Raji (cell line): Measurements from ENCODE around the gene NUP35.
A peak's percentile ranks its signal among the peaks of the same experiment; 100 is the strongest.

Experiments
- POLR2A ChIP-seq: IDR thresholded peaks from 2 replicates; pipeline ENCODE4 v1.6.1; 2011; ENCODE audit warnings: low read depth, low read length, control low read depth; ENCODE audit not compliant: insufficient read depth

Gene NUP35, protein sequence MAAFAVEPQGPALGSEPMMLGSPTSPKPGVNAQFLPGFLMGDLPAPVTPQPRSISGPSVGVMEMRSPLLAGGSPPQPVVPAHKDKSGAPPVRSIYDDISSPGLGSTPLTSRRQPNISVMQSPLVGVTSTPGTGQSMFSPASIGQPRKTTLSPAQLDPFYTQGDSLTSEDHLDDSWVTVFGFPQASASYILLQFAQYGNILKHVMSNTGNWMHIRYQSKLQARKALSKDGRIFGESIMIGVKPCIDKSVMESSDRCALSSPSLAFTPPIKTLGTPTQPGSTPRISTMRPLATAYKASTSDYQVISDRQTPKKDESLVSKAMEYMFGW

DNA sequence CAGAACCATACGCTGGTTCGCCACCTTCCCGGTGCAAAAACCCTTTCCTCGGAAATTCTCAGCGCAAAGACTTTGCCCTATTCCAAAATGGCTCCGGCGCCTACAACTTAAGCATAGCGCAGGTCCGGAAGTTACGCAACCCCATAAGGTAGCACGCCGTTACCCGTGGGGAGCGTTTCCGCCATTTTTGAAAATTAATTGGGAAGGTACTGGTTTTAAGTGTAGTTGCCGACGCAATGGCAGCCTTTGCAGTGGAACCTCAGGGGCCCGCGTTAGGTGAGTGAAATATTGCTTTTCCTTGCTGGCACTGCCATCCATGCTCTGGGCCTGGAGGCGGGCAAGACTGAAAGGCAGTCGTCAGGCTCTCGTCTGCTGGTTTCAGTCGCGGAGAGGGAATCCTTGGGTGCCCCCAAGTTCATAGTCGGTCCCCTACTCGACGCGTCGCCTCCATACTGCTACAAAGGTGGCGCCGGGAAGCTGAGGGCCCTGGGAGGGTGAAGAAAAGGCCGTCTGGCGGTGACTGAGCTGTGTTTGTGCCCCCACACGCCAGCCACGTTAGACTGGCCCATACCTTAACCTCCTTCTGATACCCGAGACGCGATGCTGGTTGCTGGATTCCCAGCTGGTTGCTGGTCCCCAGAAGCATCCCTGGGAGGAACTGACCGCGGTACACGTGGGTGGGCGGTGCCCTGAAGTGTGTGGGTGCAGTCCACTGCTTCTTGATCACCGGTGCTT is at the start of gene NUP35:
NUP35 (plus strand) TSS at position 222 of the 735 bp plus-strand sequence; CDS start at position 237, 15 bp downstream.
- peak; percentile 82 for TF ChIP-seq POLR2A

DNA sequence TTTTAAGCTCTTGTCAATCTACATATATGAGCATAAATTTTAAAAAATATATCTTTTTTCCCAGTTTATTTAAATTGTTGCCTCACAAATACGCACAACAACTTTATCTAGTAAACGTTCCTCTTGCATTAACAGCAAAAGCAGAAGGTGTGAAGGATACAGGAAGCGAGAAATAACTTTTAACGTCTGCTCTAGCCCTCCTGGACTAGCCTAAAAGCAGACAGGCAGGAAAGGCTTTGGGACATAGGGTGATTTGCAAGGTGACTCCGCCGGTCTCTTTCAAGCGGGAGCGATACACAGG is 46.1 kb upstream of the NUP35 start:
- TF ChIP-seq POLR2A = no peak

DNA sequence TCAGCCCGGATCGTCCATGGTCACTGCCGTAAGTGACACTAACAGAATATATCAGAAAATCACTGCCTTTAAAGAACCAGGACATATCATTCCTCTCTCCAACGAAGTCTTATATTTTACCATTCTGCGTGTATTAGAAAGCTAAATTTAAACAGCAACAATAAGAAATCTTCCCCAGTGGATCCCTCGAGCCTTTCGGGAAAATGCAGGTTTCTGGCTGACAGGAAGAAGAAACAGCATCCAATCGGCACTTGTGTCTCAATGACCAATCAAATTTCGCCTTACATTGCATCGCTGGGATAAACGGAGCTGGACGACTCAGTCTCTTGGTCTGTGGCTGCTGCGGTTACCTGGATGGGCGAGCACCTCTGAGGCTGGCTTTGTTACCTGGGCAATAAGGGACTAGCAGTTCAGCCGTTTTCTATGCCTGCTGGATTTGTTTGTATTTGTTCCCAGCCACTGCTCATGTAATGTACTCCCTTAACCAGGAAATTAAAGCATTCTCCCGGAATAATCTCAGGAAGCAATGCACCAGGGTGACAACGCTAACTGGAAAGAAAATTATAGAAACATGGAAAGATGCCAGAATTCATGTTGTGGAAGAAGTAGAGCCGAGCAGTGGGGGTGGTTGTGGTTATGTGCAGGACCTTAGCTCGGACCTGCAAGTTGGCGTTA is 45.6 kb upstream of the NUP35 start, which contains the start of gene DUSP19:
DUSP19 (plus strand) TSS at position 284 of the 675 bp plus-strand sequence; CDS start at position 471, 187 bp downstream.
- TF ChIP-seq POLR2A = peak; percentile 54

DNA sequence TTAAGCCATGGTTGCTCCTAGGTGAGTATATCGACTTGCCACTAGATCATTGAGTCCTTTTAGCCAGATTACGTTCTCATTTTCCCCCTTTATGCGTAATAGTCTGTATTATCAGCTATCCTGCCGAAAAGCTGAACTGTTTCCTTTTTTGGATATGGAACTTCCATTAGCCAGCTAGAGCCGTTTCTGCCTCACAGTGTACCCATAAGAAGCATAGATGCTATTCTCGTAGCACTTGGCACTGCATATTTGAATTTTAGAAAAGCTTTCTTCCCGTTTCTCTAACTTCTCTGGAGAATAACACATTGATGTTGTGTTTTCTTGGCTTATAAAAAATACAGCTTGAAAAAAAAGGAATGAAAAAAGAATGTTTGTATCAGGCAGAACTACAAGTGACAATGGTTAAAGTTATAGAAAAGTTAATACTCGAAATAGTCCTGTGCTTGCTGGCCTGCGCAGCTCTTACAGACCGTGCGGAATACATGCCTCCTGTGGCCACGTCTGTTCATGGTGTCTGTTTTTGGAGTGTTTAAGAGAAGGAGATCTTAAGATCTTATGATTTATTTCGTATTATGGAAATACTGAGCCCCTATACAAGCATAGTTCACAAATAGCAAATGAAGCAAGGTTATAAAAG is 45.0 kb upstream of the NUP35 start:
- TF ChIP-seq POLR2A = no peak

DNA sequence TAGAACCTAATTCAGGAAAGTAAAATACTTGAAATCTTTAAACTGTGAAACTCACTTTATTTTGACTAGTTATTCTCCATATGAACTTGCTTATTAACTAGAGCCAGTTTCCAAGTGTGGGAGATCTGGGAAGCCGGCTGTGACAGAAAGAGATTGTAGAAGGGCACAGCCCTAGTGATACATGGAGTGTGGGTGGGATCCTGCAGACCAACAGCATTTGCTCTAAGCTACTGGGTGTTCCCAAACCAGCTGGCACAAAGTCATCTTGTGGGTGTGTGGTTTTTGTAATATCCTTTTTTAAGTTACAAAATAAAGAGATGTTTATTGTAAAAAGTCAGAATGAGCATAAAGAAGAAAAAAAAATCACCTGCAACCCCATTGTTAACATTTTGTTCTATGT is 42.3 kb upstream of the NUP35 start:
- no peak for TF ChIP-seq POLR2A

DNA sequence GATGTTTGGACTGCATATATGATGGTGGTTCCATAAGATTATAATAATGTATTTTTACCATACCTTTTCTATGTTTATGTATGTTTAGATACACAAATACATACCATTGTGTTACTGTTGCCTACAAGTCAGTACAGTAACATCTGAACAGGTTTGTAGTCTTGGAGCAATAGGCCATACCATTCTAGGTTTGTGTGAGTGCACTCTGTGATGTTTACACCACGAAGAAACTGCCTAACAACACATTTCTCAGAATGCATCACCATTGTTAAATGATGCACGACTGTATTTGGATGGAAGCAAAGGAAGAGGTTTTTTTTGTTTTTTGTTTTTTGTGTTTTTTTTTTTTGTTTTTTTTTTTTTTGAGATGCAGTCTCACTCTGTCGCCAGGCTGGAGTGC is 36.2 kb upstream of the NUP35 start:
- no peak for TF ChIP-seq POLR2A

DNA sequence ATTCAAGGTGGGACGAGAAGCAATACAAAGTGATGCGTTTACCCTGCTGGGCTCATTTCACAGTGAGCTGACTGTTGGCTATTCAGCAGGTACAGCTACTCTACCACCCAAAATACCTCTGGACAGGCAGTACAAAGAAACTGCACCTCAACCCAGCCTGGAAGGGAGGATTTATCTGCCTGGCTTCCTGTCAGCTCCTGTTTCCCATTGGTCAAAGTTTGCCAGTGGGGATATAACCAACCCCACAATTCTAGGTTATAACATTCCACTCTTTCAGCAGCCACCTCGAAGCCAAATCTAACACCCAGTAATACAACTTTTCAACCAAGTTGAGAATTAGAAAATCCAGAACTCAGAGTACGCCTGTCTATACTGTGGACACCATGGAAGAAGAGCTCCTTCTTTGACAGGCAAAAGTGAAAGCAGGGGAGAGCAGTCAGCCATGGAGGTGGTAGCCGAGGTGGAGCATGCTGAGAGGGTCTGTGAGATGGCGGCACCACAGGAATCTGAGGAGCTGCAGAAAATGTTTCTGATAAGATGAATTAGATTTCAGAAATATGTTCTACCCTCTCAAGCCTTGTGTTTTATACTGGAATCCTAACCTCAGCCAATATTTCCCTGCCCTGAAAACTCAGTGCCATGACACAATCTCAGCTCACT is 34.9 kb upstream of the NUP35 start:
- no peak for TF ChIP-seq POLR2A

DNA sequence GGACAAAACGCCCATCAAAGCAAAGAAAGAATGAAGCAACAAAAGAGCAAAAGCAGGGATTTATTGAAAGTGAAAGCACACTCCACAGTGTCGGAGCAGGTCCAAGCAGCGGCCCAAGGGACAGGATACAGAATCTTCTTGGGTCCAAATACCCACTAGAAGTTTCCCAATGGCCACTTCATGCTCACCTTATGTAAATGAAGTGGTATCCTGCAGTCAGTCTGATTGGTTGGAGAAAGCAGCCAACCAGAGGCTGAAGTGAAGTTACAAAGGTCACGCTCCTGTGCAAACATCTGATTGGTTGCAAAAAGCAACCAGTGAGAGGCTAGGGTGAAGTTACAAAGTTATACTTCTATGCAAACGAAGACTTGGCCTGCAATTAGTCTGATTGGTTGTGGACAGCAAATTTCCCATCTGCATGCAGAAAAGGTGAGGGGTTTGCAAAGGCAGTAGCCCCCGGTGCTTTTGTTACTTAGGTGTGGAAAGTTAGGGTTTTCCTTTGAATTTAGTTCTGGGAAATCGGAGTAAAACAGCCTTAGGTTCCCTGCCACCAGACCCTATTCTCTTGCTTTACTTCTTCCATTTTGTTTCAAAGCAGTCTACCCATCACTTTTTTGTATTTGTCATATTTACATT is 32.8 kb upstream of the NUP35 start:
- TF ChIP-seq POLR2A = no peak

DNA sequence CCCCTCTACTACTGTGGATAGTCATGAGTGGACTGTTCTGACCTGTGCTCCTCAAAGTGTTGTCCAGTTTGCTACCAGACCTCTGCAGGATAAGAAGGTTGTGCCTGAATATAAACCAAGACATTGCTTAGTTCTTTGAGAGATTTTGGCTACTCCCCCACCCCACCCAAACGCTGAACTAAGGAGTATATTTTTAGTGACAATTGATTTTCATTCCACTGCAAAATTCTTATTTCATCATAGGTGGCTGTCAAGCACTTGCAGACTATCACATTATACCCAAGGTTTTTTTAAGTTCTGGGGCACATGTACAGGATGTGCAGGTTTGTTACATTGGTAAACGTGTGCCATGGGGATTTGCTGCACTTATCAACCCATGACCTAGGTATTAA is 32.3 kb upstream of the NUP35 start:
- TF ChIP-seq POLR2A = no peak

DNA sequence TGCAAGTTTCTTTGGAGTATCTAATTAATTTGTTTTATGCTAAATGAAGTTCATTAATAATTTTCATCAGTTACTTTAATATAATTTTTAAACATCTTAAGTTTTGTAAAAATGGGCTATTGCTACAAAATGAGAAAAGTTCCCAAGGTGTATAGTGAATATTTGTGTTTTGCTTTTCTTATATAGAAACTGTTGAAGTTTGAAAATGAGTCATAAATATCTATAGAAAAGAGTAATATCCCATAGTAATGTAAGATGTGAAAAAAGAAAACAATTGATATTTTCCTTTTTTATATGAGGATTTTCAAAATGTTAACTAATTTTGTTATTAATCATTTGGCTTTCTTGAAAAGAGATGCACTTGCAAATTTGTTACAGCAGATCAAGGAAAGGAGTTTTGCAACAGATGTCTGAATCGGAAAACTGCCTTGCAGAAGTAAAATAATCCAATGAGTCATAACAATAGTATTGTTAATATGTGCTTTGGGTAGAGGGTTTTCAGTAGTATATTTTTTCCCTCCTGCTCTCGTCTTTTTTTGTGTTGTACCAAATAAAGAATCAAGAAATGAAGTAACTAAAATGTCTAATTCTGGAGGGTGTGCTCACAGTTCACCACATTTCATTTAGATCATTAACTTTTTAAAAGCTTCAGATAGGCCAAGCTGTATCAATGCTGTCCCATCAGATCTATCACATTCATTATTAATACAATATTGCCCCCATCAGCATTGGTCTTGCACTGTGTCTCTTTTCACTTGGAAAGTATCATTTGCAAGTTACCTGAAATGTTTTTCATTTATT is 30.2 kb upstream of the NUP35 start:
- no peak for TF ChIP-seq POLR2A

DNA sequence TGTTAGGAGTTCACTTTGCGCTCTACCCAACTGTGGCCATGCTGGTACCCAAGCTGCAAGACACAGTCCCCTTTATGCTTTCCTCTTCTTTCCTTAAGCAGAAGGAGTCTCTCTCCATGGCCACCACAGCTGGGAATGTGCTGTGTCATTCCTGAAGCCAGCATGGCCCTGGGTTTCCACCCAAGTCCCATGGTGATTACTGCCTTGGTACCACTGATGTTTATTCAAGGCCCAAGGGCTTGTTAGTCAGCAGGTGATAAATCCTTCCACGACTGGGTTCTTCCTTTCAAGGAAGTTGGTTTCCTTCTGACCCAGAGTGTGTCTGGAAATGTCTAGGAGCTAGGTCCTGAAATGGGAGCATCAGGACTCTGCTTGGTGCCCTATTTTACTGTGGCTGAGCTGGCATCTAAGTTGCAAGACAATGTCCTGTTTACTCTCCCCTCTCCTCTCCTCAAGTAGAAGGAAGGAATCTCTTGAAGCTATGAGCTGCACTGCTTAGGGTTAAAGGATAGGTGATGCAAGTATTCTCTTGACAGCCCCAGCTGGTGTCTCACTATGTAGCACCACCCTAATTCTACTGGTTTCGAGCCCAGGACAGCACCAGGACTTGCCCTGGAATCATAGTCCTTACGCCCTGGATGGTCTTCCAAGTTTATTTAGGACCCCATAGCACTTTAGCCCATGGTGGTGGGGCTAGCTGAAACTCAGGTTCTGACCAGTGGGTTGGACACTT is 18.7 kb upstream of the NUP35 start:
- TF ChIP-seq POLR2A = no peak

DNA sequence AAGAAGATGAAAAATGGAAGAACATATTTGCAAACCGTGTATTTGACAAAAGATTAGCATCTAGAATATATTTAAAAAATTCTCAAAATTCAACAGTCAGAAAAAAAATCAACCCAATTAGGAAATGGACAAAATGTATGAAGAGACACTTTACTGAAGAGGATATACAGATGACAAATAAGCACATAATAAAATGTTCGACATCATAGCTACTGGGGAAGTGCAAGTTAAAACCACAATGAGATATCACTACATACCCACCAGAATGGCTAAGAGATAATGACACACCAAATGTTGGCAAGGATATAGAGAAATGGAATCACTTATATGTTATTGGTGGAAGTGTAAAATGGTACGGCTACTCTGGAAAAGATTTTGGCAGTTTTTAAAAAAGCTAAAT is 11.7 kb upstream of the NUP35 start:
- no peak for TF ChIP-seq POLR2A

DNA sequence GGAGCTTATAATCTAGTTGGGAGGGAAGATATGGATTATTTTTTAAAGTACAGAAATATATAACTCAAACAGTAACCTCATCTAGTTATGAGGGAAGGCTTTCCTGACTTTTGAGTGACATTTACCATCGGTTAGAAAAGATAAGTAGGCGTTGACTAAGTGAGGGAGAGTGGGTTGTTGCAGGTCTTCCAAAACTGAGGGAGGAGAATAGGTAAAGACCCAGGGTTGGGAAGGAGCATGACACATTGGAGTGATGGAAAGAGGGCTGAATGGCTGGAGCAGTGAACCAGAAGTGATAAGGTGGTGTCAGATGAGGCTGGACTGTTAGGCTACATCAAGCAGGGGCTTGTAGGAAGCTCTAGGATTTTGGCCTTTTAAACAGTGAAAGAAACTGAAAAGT is 10.6 kb upstream of the NUP35 start:
- no peak for TF ChIP-seq POLR2A
